ENCODE measurements around the gene TMEM263. TPM values are rescaled to one million over a fixed set of nuclear protein-coding genes. Genes with fewer than 3 reads are reported as not detected.

Gene TMEM263
- total RNA-seq (10 to 100 TPM; 22.7 to 25.3 TPM), polyA plus RNA-seq (24.9 TPM)

DNA sequence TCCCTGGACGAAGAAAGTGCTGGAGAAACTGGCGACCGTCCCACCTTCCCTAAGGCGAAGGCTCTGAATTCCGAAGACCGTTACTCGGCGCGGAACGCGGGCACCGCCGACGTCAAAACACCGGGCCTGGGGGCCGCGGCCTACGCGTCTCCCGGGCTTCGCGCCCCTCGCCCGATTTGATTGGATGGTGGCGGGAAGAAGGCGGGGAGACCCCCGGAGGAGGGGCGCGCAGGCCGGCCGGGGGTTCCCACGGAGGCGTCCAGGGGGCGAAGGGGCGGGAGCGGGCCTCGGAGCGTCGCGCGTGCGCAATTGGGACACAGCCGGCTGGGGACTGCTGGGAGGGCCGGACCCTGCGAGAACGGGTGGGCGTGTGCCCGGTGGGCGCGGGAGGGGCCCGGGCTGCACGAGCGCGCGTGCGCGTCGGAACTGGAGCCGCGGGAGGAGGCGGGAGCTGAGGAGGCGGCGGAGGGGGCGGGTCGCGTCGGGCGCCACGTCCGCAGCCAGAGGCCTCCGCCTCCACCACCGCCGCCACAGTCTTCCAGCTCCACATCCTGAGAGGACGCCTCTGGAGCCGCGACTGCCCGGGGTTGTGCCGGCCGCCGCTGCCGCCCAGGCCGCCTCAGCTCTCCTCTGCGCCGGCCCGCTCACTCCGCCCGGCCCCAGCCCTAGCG, at the start of gene TMEM263:
TMEM263 (plus strand) TSS at position 531 of the 671 bp plus-strand sequence. CDS start 11,210 bp downstream, outside the sequence.
- Mint-ChIP-seq H3K27me3 (no peaks in the 10 kb centered on the region), H3K4me3 (peak within 1 kb of the TSS; percentile 94 to 99 (median 98)), H3K27ac (peak within 1 kb of the TSS; percentile 92 to 96 (median 94)), H3K9me3 (no peaks in the 10 kb centered on the region), H3K36me3 (peaks cover 0 to 19% (median 0%) of the 10 kb centered on the region in 3 donors), H3K4me1 (peaks cover 22 to 50% (median 47%) of the 10 kb centered on the region in 3 donors)
- CTCF ChIA-PET, result interaction anchor here (0.8 to 2.3 kb wide), 7 partner anchors 10 to 653 kb away, joined by 3 to 8 read pairs (median 3); partner anchors contain the start of genes POLR3B and TCP11L2
- Histone ChIP-seq H3K27ac (ENCODE audit: low read depth, low read length) (peak within 1 kb of the TSS; percentile 88), H3K36me3 (ENCODE audit: insufficient read depth, low read length) (no peaks in the 10 kb centered on the region), H3K9me3 (ENCODE audit: low read length) (no peaks in the 10 kb centered on the region), H3K4me1 (ENCODE audit: insufficient read depth, low read length) (peaks cover 17% of the 10 kb centered on the region), H3K27me3 (ENCODE audit: insufficient read depth, low read length, poor library complexity, severe bottlenecking) (no peaks in the 10 kb centered on the region), H3K4me3 (ENCODE audit: low read length) (peak within 1 kb of the TSS; percentile 88)
- POLR2A ChIA-PET, result interaction anchor here (0.7 to 1.8 kb wide), 7 partner anchors 31 to 654 kb away, joined by 3 to 14 read pairs (median 3); partner anchors contain the start of genes CRY1 and MTERF2
- DNase-seq, result peak; percentile 90 to 96 (median 95)

DNA sequence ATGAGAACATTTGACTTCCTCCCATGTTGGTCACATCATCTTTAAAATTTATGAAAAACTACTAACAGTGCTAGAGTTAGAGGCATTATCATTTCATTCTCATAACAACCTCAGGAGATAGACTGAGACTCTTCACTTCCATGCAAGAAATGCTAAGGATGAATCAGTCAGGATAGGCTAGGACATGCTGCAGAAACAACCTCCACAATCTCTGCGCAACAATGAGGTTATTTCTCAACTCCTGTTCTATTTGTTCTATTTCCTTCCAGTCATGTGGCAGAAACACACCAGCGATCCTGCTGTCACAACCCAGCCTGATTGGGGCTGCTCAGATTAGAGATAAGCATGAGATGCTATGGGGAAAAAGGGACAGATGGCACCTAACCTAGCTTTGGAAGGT, 49.0 kb upstream of the TMEM263 start:
- H3K27ac ChIP-seq (ENCODE audit: low read depth, low read length), result no peak overlapping the region
- CTCF ChIA-PET, result no interaction called here
- Mint-ChIP-seq H3K36me3 (no peaks in the 10 kb centered on the region), H3K9me3 (no peaks in the 10 kb centered on the region), H3K4me3 (no peak overlapping the region), H3K4me1 (peaks cover 12 to 24% (median 16%) of the 10 kb centered on the region in 3 donors), H3K27ac (no peak overlapping the region), H3K27me3 (peaks cover 19 to 42% of the 10 kb centered on the region in 2 donors)
- H3K27me3 ChIP-seq (ENCODE audit: insufficient read depth, low read length, poor library complexity, severe bottlenecking), result peaks cover 6% of the 10 kb centered on the region
- no peak overlapping the region for H3K4me3 ChIP-seq (ENCODE audit: low read length)
- no peaks in the 10 kb centered on the region for H3K36me3 ChIP-seq (ENCODE audit: insufficient read depth, low read length)
- H3K4me1 ChIP-seq (ENCODE audit: insufficient read depth, low read length), result peaks cover 18% of the 10 kb centered on the region
- H3K9me3 ChIP-seq (ENCODE audit: low read length), result no peaks in the 10 kb centered on the region
- no peak for DNase-seq
- POLR2A ChIA-PET, result no interaction called here

DNA sequence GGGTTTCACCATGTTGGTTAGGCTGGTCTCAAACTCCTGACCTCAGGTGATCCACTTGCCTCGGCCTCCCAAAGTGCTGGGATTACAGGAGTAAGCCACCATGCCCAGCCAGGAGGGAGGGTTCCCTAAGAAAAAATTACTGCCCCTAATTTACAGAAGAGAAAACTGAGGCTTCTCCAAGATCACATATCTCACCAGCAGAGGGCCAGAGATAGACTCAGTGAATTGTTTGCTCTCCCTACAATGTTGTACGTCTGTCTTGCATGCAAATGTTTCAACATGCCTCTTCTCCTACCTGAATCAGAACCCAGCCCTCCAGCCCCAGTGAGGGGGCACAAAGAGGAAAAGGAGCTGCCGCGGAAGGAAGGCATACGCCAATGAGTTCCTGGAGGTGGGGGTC, 48.3 kb upstream of the TMEM263 start:
- Histone ChIP-seq H3K4me1 (ENCODE audit: insufficient read depth, low read length) (peaks cover 18% of the 10 kb centered on the region), H3K27me3 (ENCODE audit: insufficient read depth, low read length, poor library complexity, severe bottlenecking) (peaks cover 6% of the 10 kb centered on the region), H3K4me3 (ENCODE audit: low read length) (no peak overlapping the region), H3K27ac (ENCODE audit: low read depth, low read length) (no peak overlapping the region), H3K9me3 (ENCODE audit: low read length) (no peaks in the 10 kb centered on the region), H3K36me3 (ENCODE audit: insufficient read depth, low read length) (no peaks in the 10 kb centered on the region)
- Mint-ChIP-seq H3K27ac (no peak overlapping the region), H3K36me3 (no peaks in the 10 kb centered on the region), H3K4me1 (peaks cover 12 to 24% (median 16%) of the 10 kb centered on the region in 3 donors), H3K9me3 (no peaks in the 10 kb centered on the region), H3K4me3 (no peak overlapping the region), H3K27me3 (peaks cover 14 to 35% of the 10 kb centered on the region in 2 donors)
- no peak for DNase-seq
- ChIA-PET CTCF (no interaction called here), POLR2A (interaction anchor here (0.5 kb wide), 1 partner anchor 49 kb away, joined by 3 read pairs; no protein-coding TSS in a partner anchor)

DNA sequence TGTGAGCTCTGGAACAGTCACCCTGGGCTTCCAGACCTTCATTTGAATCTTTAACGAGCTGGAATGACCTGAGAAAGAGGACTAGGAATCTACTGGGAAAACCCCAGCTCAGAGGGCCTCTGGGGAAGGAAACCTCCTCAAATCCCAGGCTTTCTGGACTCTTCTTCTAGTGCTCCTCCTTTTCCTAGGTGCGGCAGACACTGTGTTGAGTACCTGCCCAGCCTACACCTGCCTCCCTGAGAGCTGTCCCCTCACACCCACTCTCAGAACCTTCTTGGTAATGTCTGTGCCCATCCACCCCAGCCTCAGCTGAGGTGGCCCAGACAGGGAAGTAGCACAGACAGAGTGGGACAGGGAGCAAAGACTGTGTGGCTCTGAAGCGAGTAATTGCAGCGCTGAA, 47.9 kb upstream of the TMEM263 start:
- H3K27ac ChIP-seq (ENCODE audit: low read depth, low read length), result no peak overlapping the region
- H3K4me3 Mint-ChIP-seq, result no peak overlapping the region
- ChIA-PET CTCF (no interaction called here), POLR2A (interaction anchor here (0.5 kb wide), 1 partner anchor 49 kb away, joined by 3 read pairs; no protein-coding TSS in a partner anchor)
- no peak overlapping the region for H3K27ac Mint-ChIP-seq
- no peak for DNase-seq
- H3K4me3 ChIP-seq (ENCODE audit: low read length), result no peak overlapping the region
- peaks cover 6% of the 10 kb centered on the region for H3K27me3 ChIP-seq (ENCODE audit: insufficient read depth, low read length, poor library complexity, severe bottlenecking)
- no peaks in the 10 kb centered on the region for H3K36me3 ChIP-seq (ENCODE audit: insufficient read depth, low read length)
- H3K36me3 Mint-ChIP-seq, result no peaks in the 10 kb centered on the region
- no peaks in the 10 kb centered on the region for H3K9me3 ChIP-seq (ENCODE audit: low read length)
- no peaks in the 10 kb centered on the region for H3K9me3 Mint-ChIP-seq
- H3K4me1 Mint-ChIP-seq, result peaks cover 12 to 21% (median 16%) of the 10 kb centered on the region in 3 donors
- peaks cover 18% of the 10 kb centered on the region for H3K4me1 ChIP-seq (ENCODE audit: insufficient read depth, low read length)
- peaks cover 11 to 30% of the 10 kb centered on the region in 2 donors for H3K27me3 Mint-ChIP-seq

DNA sequence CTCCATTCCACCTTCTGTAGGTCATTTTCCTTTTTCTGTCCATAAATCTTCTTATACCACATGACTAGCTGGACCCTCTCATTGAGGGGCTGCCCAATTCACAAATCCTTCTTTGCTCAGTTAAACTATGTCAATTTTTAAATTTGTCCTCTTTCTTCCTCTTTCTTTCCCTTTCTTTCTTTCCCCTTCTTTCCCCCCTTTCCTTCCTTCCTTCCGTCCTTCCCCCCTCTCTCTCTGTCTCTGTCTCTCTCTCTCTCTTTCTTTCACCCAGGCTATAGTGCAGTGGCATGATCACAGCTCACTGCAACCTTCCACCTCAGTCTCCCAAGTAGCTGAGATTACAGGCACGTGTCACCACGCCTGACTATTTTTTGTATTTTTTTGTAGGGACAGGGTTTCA, 47.1 kb upstream of the TMEM263 start:
- POLR2A ChIA-PET, result no interaction called here
- Mint-ChIP-seq H3K36me3 (no peaks in the 10 kb centered on the region), H3K4me1 (peaks cover 12 to 15% (median 14%) of the 10 kb centered on the region in 3 donors), H3K27me3 (peaks cover 4 to 25% of the 10 kb centered on the region in 2 donors), H3K9me3 (no peaks in the 10 kb centered on the region), H3K4me3 (no peak overlapping the region), H3K27ac (peak overlapping the region in 1 of 8 donors; percentile 6)
- no peaks in the 10 kb centered on the region for H3K36me3 ChIP-seq (ENCODE audit: insufficient read depth, low read length)
- no peaks in the 10 kb centered on the region for H3K27me3 ChIP-seq (ENCODE audit: insufficient read depth, low read length, poor library complexity, severe bottlenecking)
- no peak overlapping the region for H3K27ac ChIP-seq (ENCODE audit: low read depth, low read length)
- H3K9me3 ChIP-seq (ENCODE audit: low read length), result no peaks in the 10 kb centered on the region
- no peak for DNase-seq
- H3K4me3 ChIP-seq (ENCODE audit: low read length), result no peak overlapping the region
- CTCF ChIA-PET, result no interaction called here
- H3K4me1 ChIP-seq (ENCODE audit: insufficient read depth, low read length), result peaks cover 12% of the 10 kb centered on the region

DNA sequence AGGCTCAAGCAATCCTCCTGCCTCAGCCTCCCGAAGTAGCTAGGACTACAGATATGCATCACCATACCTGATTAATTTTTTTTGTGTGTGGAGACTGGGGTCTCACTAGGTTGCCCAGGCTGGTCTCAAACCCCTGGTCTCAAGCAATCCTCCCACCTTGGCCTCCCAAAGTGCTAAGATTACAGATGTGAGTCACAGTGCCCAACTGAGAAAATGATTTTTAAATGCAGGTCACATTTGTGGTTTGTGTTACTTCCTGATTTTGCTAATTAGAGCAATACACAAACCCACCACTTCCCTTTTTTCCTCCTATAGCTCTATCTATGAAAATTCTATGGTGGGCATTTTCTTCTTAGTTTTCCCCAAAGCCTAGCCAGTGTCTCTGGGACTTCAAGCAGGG, 45.5 kb upstream of the TMEM263 start:
- Mint-ChIP-seq H3K4me1 (peaks cover 18 to 20% (median 19%) of the 10 kb centered on the region in 3 donors), H3K27me3 (peaks cover 4 to 16% of the 10 kb centered on the region in 2 donors), H3K4me3 (peak overlapping the region in 2 of 7 donors; percentile 22 to 46), H3K27ac (peak overlapping the region in 1 of 8 donors; percentile 39), H3K36me3 (no peaks in the 10 kb centered on the region), H3K9me3 (no peaks in the 10 kb centered on the region)
- Histone ChIP-seq H3K4me3 (ENCODE audit: low read length) (no peak overlapping the region), H3K36me3 (ENCODE audit: insufficient read depth, low read length) (no peaks in the 10 kb centered on the region), H3K4me1 (ENCODE audit: insufficient read depth, low read length) (peaks cover 16% of the 10 kb centered on the region), H3K9me3 (ENCODE audit: low read length) (no peaks in the 10 kb centered on the region), H3K27me3 (ENCODE audit: insufficient read depth, low read length, poor library complexity, severe bottlenecking) (no peaks in the 10 kb centered on the region), H3K27ac (ENCODE audit: low read depth, low read length) (no peak overlapping the region)
- CTCF ChIA-PET, result interaction anchor here (2.0 kb wide), 1 partner anchor 10 kb away, joined by 5 read pairs; no protein-coding TSS in a partner anchor
- POLR2A ChIA-PET, result no interaction called here
- DNase-seq, result no peak

DNA sequence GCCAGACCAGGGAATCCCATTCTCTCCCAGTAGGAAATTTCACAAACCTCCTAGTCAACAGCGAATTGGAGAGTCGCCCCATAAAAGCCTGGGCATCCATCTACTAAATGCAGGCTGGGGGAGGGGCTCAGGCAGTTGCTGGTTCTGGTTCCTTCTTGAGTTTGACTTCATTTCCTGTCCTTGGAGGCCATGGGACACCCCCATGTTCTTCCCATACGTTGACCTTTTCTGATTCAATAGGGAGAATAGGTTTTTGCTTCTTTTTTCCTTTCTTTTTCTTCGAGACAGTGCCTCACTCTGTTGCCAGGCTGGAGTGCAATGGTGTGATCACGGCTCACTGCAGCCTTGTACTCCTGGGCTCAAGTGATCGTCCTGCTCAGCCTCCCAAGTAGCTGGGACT, 44.1 kb upstream of the TMEM263 start:
- Mint-ChIP-seq H3K4me3 (no peak overlapping the region), H3K27ac (no peak overlapping the region), H3K27me3 (peaks cover 3 to 8% of the 10 kb centered on the region in 2 donors), H3K4me1 (peaks cover 25 to 26% (median 26%) of the 10 kb centered on the region in 3 donors), H3K9me3 (no peaks in the 10 kb centered on the region), H3K36me3 (no peaks in the 10 kb centered on the region)
- no peaks in the 10 kb centered on the region for H3K36me3 ChIP-seq (ENCODE audit: insufficient read depth, low read length)
- ChIA-PET POLR2A (no interaction called here), CTCF (no interaction called here)
- H3K4me1 ChIP-seq (ENCODE audit: insufficient read depth, low read length), result peaks cover 17% of the 10 kb centered on the region
- no peak overlapping the region for H3K4me3 ChIP-seq (ENCODE audit: low read length)
- no peaks in the 10 kb centered on the region for H3K9me3 ChIP-seq (ENCODE audit: low read length)
- DNase-seq, result no peak
- no peak overlapping the region for H3K27ac ChIP-seq (ENCODE audit: low read depth, low read length)
- H3K27me3 ChIP-seq (ENCODE audit: insufficient read depth, low read length, poor library complexity, severe bottlenecking), result no peaks in the 10 kb centered on the region

DNA sequence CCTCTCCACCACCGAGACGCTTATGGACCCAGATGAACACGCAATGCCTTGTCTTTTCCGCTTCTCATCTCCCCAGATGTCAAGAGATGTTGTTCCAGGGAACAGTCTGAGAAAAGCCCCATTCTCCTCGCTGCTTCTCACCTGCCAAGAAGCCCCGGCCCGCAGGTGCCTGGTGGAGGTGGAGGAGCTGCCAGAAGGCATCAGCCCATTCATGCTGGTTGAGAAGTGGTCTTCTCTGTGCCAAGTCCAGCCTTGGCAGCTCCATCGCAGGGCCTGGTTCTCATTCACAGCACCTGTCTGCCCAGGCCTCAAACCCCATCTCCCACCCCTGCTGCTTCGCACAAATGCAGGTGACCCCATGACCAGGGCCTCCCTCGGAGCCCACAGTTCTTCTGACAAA, 42.3 kb upstream of the TMEM263 start:
- Mint-ChIP-seq H3K4me1 (peaks cover 24 to 26% (median 25%) of the 10 kb centered on the region in 3 donors), H3K4me3 (no peak overlapping the region), H3K36me3 (no peaks in the 10 kb centered on the region), H3K27ac (peak overlapping the region in 2 of 8 donors; percentile 33 to 54), H3K27me3 (no peaks in the 10 kb centered on the region), H3K9me3 (no peaks in the 10 kb centered on the region)
- no peaks in the 10 kb centered on the region for H3K9me3 ChIP-seq (ENCODE audit: low read length)
- POLR2A ChIA-PET, result no interaction called here
- H3K4me1 ChIP-seq (ENCODE audit: insufficient read depth, low read length), result peaks cover 17% of the 10 kb centered on the region
- no peak overlapping the region for H3K4me3 ChIP-seq (ENCODE audit: low read length)
- H3K36me3 ChIP-seq (ENCODE audit: insufficient read depth, low read length), result no peaks in the 10 kb centered on the region
- CTCF ChIA-PET, result no interaction called here
- no peak overlapping the region for H3K27ac ChIP-seq (ENCODE audit: low read depth, low read length)
- H3K27me3 ChIP-seq (ENCODE audit: insufficient read depth, low read length, poor library complexity, severe bottlenecking), result no peaks in the 10 kb centered on the region
- DNase-seq, result no peak
